GM18508 (cell line): ENCODE results near the gene B4GALNT1.
"Not testable (repeated sequence)": the region's sequence is repeated elsewhere in the genome, so short reads cannot be mapped to it uniquely, and the experiment has no call there.

Experiments
- ATAC-seq: cut with Tn5 transposase; IDR thresholded peaks from one replicate; pipeline ENCODE4 v1.9.1; 2021; ENCODE audit warnings: moderate number of reproducible peaks; ENCODE audit not compliant: insufficient read depth, unreplicated experiment

B4GALNT1 gene

DNA sequence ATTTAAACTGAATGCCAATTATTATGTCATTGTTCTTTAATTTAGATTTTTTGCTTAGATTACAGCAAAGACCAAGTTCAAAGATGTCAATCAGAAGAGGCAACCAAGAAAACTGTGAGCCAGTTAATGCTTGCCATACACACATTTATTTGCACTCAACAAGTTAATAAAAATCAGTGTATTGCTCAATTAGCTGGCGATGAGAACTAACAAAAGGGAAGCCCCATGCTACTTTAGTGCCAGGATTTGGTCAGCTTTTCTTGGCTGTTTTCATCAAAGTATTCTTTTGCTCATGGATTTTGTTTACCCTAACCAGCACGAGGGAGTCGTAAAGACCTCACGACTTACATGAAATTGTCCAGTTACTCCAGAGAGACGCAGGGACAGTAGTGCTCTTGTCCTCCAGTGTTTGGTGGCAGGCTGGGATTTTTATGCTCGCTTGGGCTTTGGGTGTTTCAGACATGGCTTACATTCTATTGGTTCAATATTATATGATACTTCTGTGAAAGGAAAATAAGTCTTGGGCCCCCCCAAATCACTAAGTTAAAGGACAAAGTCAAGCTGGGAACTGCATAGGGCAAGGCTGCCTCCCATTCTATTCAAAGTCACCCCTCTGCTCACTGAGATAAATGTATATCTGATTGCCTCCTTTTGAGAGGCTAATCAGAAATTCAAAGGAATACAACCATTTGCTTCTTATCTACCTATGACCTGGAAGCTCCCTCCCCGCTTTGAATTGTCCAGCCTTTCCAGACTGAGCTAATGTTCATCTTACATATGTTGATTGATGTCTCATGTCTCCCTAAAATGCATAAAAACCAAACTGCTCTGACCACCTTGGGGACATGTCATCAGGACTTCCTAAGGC is 7.4 kb upstream of the B4GALNT1 start:
- no peak for ATAC-seq

DNA sequence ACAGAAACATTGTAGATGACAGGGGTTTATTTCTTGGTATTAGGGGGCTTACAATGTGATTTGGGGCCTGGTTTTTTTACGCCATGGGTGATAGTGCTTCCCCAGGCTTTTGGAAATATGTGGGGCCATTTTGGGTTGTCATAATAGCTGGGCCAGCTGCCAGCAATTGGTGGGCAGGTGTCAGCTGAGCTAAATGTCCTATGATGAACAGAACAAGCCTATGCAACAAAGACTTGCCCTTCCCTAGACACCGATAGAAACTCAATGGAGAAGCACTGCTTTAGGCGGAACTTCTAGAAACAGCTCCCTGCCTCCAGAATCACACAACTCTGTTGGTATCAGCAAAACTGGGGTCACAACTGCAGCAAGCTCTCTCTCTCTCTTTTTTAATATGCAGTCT is 5.1 kb upstream of the B4GALNT1 start:
- ATAC-seq, result no peak

DNA sequence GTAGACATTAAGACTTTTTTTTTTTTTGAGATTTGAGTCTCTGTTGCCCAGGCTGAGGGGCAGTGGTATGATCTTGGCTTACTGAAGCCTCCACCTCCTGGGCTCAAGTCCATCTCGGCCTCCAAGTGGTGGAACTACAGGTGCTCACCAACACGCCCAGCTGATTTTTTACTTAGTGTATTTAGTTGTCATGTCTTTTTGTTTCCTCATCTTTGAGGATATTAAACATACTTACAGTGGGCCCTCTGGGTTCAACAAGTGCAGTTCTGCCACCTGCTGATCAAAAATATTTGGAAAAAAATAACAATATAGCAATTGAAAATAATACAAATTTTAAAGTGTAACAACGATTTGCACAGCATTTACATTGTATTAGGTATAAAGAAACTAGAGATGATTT is 4.4 kb upstream of the B4GALNT1 start:
- no peak for ATAC-seq

DNA sequence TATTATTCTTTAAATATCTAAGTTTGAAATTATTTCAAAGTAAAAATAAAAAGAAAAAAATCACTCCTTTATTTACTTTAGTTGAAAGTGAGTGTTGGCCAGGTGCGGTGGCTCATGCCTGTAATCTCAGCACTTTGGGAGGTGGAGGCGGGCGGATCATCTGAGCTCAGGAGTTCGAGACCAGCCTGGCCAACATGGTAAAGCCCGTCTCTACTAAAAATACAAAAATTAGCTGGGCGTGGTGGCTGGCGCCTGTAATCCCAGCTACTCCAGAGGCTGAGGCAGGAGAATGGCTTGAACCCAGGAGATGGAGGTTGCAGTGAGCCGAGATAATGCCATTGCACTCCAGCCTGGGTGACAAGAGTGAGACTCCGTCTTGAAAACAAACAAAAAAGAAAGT is 3.7 kb upstream of the B4GALNT1 start:
- ATAC-seq, result not testable (repeated sequence)

DNA sequence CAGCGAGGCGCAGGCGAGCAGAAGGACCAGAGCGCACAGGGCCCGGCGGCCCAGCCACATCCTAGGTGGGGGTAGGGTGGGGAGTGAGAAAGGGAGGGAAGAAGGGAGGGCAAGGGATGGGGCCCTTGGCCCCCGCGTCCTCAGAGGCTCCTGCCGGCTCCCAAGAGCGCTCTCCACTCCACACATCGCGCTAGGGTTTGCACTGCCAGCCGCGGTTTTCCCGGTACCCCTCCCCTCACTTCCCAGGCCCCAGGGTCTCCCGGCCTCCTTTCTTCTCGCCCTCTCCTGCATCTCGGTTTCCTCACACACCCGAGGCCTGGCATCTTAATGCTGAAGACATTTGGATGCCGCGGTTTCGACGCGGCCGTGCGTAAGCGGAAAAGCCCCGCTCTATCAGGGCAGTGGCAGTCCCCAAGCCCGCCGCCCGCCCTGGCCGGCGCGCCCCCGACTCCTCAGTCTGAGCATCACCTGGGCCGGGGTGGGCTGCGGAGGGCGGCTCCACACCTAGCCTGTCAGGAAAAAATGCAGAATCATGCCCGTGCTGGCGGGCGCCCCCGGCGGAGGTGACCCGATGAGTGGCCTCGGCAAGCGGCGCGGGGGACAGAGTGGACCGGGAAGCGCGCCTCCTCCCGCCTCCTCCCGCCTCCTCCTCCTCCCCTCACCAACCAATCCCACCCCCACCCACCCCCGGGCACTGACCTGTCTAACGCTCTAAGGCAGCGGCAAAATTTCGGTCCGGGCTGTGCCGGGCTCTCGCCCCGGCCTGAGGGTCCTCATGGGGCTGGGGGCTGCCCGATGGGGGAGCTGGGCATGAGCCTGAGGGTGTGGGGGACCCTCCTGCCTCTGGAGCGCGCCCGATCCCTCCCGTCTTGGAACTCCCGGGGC is 686 bp downstream of the B4GALNT1 start:
- ATAC-seq, result no peak

DNA sequence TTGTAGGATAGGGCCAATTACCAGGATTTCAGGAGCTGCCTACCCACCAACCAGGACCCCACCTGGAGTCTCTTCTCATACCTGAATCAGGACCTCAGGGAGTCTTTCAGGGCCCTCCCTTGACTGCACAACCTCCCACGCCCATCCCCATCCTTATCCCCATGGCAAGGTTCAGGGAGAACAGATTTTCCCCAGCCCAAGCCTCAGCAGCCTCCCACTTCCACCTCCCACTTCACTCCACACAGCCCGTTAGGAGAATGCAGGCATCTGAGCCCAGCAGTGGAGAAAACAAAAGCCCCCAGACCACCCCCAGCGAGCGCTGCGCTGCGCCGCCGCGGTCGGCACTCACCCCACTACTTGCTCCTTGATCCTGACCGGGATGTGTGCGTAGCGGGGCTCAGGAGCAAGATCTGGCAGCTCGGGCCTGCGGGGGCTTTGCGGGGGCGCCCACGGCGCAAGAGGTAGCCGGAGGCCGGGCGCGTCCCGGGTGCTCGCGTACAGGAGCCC is 1.4 kb downstream of the B4GALNT1 start:
- ATAC-seq, result no peak

DNA sequence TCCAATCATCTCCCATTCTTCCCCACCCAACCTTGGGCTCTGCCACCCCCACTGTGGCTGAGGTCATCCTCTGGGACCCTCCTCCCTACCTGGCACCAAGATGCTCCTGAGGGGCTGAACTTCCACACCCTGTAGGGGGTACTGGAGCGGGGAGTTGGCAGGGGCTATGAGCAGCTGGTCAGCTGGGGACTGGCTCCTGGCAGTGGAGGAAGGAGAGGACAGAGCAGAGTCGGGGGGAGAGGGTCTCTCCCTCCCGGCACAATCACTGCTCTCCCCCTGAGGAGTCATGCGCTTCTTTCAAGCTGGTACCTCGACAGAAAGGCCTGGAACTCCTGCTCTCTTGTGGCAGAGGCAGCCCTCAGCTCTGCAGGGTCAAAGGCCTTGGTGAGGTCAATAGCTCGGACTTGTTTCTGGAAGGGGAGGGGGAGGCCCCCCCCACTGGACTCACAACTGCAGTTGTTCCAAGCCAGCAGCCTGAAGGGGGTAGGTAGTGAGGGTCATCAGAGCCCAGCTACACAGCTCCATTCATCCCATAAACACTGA is 2.0 kb downstream of the B4GALNT1 start:
- no peak for ATAC-seq

DNA sequence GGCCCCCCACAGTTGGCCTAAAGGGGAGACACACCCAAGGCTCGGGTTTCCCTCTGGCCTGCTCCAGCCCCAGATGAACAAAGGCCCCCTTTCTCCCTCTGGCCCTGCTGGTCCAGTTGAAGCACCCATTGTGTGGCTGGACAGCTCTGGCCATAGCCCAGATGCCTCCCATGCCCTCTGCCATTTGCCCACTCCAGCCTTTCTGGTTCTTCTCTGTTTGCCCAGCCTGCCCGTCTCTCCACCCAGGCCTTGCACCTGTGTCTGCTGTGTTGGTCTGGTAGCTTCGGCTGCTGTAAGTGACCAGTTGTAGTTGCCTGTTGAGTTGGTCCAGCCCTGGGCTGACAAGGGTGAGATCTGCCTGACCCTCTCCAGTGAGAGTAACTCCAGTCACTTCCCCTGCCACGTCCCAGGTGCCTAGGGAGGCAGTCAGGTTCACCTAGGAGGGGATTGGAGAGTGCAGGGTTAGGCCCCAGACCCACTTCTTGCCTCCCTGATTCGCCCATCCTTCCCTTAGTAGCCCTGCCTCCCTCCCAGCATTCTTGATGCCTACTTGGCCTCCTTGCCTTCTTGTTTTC is 3.0 kb downstream of the B4GALNT1 start:
- no peak for ATAC-seq

DNA sequence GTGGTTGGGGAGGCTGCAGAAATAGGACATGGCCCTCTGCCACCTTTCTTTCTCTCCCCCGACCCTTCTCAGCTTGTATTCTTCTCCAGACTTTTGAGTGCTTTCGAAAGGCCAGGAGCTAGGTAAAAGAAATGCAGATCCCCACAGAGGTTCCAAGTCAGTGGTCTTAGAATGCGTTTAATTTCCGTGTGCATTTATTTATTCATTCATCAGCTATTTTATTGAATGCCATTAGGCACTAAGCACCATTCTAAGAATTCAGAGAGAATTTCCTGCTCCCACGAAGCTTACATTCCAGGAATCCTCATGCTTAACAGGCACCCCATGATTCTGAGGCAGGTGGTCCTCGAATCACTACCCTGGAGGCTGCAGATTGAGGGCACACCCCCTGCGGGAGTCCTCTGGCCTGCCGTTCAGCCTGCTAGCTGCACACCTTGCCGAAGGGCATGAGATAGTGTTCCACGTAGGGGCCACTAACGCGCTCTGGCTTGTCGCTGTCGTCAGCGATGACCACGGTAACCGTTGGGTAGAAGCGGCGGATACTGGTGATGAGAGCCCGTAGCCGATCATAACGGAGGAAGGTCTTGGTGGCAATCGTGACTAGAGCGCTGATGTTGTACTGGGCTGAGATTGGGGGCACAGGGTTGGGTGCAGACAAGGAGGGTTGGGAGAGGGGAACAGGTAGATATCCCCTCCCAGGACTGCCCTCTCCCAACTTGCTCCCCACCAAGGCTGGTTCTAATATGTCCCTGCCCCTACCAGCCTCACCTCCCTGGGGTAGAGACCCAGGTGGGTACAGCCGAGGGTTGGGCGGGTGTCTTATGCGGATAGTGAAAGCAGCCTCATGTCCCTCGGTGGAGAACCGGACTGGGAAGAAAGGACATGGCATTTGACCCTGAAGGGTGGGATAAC is 4.5 kb downstream of the B4GALNT1 start:
- no peak for ATAC-seq

DNA sequence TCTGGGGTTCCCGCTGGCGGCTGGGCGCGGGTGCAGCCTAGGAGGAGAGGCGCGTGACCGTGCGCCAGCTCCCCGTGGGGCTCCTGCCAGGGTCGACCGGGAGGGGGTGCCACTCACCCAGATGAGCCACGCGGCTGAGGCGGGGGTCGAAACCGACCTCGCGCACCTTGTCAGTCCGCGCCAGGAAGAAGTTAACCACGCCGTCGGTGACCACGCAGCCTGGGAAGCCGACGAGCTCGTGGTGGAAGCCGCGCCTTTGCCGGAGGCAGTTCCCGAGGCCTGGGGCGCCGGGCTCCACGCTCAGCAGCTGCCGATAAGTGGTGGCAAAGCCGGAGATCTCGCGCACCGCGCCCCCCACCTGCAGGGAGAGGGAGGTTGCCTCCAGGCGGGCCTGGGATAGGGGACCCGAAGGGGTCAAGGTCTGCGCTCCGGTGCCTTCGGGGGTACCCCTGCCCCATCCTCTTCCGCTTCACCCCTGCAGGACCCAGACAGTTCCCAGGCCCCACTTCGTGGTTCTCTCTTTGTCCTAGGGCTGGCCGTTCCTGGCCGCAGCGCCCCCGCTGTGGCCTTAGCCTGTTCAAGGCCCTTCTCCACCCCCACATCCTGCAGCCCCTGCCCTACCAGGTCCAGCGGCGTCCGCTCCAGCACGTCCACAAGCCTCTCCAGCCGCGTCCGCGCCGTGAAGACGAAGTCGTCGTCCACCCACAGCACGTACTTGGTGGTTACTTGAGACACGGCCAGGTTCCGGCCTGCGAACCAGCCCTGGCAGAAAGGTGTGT is 5.3 kb downstream of the B4GALNT1 start:
- no peak for ATAC-seq

DNA sequence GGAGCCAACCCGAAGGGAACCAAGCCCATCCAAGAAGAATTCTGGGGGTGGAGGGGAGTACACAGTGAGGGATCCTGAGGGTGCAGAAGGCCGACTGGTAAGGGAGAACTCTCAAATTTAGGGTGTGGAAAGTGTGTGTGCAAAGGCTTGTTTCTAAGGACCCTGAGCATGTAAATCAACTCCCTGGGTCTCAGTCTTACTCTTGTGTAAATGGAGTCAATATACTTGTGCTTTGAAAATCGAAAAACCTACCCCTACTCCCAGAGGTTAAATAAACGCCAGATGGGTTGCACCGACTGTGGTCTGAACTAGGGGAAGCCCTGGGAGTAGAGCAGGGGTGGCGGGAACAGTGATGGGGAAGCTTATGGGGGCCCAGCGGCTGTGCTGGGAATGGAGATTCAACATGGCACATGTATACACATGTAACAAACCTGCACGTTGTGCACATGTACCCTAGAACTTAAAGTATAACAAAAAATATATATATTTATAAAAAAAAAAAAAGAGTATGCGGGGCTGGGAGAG is 6.0 kb downstream of the B4GALNT1 start:
- ATAC-seq, result no peak

DNA sequence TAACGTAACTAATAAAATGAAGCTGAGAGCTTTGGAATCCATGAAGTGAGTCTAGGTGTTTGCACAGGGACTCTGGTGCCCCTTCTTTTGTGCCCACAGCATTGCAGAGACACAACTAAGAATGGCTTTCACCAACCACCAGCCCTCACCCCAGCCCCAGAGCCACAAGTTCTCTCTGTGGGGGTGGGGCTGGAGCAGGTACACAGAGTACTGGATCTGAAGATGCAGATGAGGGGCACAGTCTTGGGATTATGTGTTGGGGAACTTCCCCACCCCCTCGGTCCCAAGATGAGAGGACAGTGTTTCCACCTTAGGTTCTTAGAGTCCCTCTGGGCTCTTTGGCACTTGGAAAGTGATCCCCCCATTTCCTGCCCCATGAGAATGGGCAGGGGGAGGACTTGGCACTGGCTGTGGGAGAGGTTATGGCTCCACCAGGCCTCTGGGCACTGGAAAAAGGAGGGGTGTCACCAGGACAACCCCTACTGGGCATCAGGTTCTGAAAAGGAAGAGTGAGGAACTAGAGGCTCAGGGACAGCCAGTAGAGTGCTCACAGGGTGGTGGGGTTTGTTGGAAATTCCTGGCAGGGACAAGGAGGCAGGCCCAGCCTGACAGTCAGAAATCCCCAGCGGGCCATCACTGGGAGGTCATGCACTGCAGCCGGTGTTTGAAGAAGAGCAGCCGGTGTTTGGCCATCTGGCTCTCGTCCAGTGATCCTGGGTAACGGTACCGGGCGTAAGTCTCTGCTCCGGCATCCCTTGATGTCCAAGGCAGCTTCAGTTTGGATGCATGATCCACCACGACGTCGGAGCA is 6.7 kb downstream of the B4GALNT1 start:
- no peak for ATAC-seq

DNA sequence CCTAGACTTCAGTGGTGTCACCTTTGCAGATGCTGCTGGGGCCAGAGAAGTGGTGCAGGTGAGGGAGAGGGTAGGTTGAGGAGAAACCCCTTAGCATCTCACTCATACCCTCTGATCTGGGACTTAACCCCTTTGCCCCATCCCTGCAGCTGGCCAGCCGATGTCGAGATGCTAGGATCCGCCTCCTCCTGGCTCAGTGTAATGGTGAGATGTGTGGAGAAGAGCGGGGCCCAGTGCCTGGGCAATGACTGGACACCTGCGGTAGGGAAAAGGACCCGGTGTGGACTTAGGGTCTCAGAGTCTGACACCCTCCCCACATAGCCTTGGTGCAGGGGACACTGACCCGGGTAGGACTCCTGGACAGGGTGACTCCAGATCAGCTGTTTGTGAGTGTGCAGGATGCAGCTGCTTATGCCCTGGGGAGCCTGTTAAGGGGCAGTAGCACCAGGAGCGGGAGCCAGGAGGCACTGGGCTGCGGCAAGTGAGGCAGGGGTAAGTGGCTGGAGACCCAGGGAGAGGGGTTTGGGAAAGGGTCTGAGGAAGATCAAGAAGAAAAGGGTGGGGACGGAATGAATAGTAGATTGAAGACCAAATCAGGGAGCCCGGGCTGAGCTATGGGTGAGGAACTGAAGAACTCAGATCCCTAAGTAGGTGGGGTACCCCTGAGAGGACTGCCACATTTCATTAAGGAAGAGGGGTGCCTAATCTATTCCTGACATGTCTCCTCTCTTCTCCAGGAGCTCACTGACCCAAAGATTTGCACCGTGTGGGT is 7.6 kb downstream of the B4GALNT1 start:
- no peak for ATAC-seq

DNA sequence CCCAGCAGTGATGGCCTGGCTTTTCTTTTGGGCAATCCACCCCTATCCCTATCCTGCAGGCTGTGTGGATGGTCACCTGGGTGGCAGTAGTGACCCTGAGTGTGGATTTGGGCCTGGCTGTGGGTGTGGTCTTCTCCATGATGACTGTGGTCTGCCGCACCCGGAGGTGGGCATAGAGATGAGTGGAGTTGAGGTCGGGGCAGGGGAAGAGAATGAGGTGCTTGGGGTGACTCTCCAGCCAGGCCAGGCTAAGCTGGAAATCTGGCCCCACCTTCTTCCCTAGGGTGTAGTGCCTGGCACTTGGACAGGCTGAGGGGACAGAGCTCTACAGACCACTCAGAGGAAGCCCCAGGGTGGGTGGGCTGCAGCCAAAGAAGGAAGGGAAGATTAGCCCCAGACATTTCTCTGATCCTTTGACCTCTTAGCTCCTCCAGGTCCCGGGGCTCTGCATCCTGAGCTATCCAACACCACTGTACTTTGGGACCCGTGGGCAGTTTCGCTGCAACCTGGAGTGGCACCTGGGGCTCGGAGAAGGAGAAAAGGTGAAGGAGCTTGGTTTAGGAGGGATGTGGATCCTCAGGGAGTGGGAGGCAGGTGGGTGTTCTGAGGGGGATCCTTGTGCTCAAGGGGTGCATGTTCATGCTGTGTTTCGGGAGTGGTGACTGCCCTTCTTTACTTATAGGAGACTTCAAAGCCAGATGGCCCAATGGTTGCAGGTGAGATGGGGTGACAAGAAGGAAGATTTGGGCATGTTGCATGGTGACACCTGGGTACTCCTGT is 8.4 kb downstream of the B4GALNT1 start:
- ATAC-seq, result no peak

DNA sequence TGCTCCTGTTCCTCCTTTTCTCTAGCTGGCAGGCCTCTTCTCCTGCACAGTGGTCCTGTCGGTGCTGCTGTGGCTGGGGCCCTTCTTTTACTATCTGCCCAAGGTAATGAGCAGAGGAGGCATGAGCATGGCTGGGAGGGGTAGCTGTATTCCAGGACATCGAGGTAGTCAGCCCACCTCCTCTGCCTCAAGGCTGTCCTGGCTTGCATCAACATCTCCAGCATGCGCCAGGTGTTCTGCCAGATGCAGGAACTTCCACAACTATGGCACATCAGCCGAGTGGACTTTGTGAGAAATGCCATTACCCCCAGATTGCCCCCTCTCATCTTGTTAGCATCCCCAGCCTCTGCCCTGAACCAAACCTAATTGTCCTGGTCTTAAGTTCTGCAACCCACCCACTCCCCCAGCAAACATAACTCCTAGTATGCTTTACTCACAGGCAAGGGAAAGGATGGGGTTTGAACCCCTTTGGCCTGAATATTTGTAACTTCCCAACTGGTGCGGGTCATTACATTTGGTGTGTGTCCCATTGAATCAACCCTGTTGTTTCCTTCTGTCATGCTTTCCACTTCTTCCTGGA is 9.1 kb downstream of the B4GALNT1 start:
- no peak for ATAC-seq

DNA sequence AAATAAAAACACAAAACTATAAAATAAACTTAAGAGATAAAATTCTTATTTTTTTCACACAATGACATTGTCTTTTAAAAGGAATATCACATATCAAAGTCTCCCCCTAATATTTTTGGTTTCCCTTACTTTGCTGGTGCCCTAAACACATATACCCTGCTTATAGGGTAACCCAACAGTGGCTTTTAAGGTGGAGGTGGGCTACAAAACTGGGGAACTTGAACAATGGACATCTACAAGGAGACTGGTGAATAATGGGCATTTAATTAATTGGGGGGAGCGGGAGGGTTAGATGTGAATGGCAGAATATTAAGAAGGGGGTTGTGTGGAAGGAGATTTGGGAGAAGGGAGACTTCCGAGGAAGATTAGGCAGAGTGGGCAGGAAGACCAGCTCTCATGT is 9.6 kb downstream of the B4GALNT1 start:
- no peak for ATAC-seq
